Lower lobe of right lung (tissue), 2 donors: Measurements from ENCODE around the gene AAMP. TPM values are rescaled to one million over a fixed set of nuclear protein-coding genes. Genes with fewer than 3 reads are reported as not detected.

Experiments used
- ATAC-seq, 2 donors: fragments of 200-7000 bp; cut with Tn5 transposase; one replicate each; pipeline ENCODE4 v1.9.1; 2020 to 2022; ENCODE audit warnings: mild to moderate bottlenecking in 2 of 2, moderate library complexity in 2 of 2
- DNase-seq: peaks from one replicate; pipeline ENCODE4 v3.0.0-alpha.2; 2020
- H3K27ac ChIP-seq: fragments of 200-600 bp; one replicate; pipeline ENCODE4 v1.8.0; 2022
- H3K27me3 ChIP-seq: fragments of 200-600 bp; one replicate; pipeline ENCODE4 v1.8.0; 2022; ENCODE audit warnings: low read depth
- H3K36me3 ChIP-seq: fragments of 200-600 bp; one replicate; pipeline ENCODE4 v1.8.0; 2022; ENCODE audit warnings: mild to moderate bottlenecking
- H3K4me1 ChIP-seq: fragments of 200-600 bp; one replicate; pipeline ENCODE4 v1.8.0; 2022
- H3K4me3 ChIP-seq: fragments of 200-600 bp; one replicate; pipeline ENCODE4 v1.8.0; 2022; ENCODE audit warnings: mild to moderate bottlenecking
- H3K9me3 ChIP-seq: fragments of 200-600 bp; one replicate; pipeline ENCODE4 v1.8.0; 2022
- CTCF ChIP-seq: fragments of 200-600 bp; IDR thresholded peaks from one replicate; pipeline ENCODE4 v1.8.0; 2022; ENCODE audit warnings: antibody characterized with exemption, mild to moderate bottlenecking
- intact Hi-C: fragments of 100-400 bp; cut with DNase I; formaldehyde crosslinking; loops from one replicate; pipeline ENCODE4 v1.11.0; 2022
- total RNA-seq: library from RNA; stranded (reverse); fragmentation: NEBNext Ultra II Directional; extraction: Animal tissue kit (Norgen Biotek cat#: 25700); gene quantifications from one replicate; pipeline ENCODE4 v1.2.1, GENCODE V29; 2021
- donor health status: DM: no; HTN: yes; CAD: no; lungs with severe emphysema.

Gene AAMP
- total RNA-seq, 1 donor from 2014 or later = 58.8 TPM

GRCh38 chr2:218219934-218220333 lies 50.0 kb downstream of the AAMP start:
- no peaks in the 10 kb centered on the region for H3K27me3 ChIP-seq
- no peak for TF ChIP-seq CTCF
- peaks cover 72% of the 10 kb centered on the region for H3K4me1 ChIP-seq
- no peaks in the 10 kb centered on the region for H3K9me3 ChIP-seq
- DNase-seq (no peak), ATAC-seq (no peak)
- intact Hi-C loops = no loop called here
- peak overlapping the region; percentile 92 for H3K4me3 ChIP-seq
- H3K36me3 ChIP-seq = peaks cover 35% of the 10 kb centered on the region
- H3K27ac ChIP-seq = peak overlapping the region; percentile 95

DNA sequence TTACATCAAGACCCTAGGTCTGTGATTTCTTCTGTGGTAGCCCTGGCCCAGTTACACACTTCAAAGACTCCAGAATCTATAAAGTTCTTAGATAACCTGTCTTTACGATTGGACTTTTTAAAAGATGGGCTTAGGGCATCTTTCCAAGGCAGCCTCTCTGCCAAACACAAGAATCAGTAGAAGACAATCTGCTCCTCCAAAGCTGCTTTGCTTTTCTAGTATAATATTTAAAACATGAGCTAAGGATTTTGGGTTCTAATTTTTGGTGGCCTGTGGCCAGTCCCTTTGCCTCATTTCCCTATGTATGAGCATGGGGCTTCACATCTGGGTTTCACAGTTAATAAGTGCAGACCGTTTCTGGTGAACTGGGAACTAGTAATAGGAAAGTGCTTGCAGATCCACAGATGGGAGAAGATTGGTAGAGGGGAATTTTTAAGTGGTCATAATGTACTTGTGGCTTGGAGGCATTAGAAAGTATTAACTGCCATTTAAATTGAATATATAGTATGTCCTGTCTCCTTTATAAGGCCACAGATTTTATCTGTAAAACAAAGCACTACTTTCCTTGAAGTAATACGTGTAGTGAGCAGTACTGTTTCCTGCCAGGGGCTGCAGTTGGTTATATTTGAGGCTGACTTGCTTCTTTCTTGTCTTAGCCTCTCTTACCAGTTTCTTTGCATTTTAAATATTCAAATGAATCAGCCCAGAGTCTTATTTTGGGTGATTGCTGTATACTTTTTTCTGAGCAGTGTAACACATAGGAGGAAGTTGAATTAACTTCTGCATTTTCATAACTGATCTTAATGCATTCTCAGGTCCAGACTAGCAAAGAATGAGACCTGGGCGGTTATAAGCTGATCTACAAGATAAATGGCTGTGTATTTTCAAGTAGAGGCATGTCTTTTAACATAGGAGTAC lies 51.4 kb downstream of the AAMP start:
- no peak for ATAC-seq
- H3K4me1 ChIP-seq = peaks cover 59% of the 10 kb centered on the region

DNA sequence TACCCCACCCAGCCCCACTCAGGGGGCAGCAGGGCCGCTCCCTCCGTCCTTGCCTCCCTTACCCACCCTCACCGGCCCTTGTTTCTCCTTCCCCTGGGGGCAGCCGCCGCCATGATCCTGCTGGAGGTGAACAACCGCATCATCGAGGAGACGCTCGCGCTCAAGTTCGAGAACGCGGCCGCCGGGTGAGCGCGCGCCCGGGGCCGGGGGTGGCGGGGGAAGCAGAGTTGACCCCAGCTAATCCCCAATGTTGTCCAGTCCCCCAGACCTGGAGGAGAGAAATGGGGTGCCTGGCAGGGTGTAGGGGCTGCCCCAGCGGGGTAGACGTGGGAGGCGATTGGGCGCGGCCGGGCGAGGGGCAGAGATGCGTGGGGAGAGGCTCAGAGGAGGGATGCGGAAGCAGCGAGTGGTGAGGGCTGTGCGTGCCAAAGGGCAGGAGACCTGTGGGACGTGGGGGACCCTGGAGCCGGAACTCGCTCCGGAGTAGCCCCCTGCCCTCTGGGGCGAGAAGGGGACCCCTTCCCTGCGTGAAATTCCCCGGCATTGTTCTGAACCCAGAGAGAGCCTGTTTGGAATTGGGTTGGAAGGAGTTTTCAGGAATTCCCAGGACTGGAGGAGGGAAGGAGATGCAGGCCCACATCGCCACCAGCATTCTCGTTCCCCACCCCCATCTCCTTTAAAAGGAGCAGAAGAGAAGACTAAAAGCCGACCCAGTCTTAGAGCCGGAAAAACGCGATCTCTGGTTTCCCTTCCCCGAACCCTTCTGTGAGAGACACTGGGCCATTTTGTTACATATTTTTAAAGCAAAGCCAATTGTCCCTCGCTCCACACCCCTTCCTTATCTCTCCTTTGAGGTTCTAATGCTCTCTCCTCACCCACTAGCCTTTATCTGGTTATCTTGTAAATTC lies 52.3 kb downstream of the AAMP start:
- peak; percentile 87 to 88 for ATAC-seq
- intact Hi-C loops = no loop called here

More for the DNA sequence above, 51.4 kb downstream of the AAMP start:
- H3K36me3 ChIP-seq = peaks cover 21% of the 10 kb centered on the region
- peak overlapping the region; percentile 95 for H3K27ac ChIP-seq
- H3K9me3 ChIP-seq = no peaks in the 10 kb centered on the region
- intact Hi-C loops = no loop called here
- H3K27me3 ChIP-seq = no peaks in the 10 kb centered on the region
- TF ChIP-seq CTCF = no peak
- no peak for DNase-seq
- H3K4me3 ChIP-seq = peak overlapping the region; percentile 92

DNA sequence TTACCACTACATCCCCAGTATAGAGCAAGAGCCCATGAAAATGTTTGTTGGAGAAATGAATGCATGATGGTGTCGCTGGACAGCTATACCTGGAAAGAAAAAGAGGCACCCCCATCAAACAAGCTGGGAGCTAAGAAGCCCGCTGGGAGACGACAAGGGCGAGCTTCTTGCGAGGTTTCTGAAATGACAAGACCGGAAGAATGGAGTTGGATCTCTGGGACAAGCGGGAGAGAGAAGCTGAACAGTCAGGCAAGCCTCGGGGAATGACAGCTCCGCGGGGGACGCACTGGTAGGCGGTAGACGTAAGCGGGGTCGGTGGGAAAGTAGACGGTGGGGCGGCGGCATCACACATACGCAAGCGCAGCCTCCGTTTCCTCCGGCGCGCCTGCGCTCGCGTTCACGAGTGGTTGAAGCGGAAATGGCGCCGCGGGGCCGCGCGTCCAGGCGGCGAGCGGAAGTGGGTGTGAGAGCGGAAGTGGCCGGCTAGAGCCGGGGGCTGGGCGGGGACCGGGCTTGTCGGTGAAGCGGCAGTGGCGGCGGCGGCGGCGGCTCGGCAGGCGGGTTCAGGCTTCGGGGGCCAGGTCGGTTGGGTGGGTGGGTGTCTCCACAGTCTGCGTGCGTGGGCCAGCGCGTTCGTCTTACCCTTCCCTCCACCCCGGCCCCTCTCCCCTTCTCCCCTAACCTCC lies 53.1 kb downstream of the AAMP start, which contains the start of gene ARPC2:
Gene ARPC2 (plus strand): TSS at position 516 of the 686 bp plus-strand sequence. CDS start 282 bp downstream, outside the sequence.
- peak within 1 kb of the TSS; percentile 95 for H3K27ac ChIP-seq
- intact Hi-C loops = no loop called here
- no peak for TF ChIP-seq CTCF
- ATAC-seq = peak; percentile 97
- peak within 1 kb of the TSS; percentile 92 for H3K4me3 ChIP-seq
- H3K27me3 ChIP-seq = no peaks in the 10 kb centered on the region
- peaks cover 42% of the 10 kb centered on the region for H3K4me1 ChIP-seq
- no peaks in the 10 kb centered on the region for H3K9me3 ChIP-seq
- peak; percentile 97 for DNase-seq
- H3K36me3 ChIP-seq = peaks cover 9% of the 10 kb centered on the region

More for the DNA sequence above, 52.3 kb downstream of the AAMP start:
- H3K27me3 ChIP-seq = no peaks in the 10 kb centered on the region
- H3K4me1 ChIP-seq = peaks cover 50% of the 10 kb centered on the region
- H3K27ac ChIP-seq = peak overlapping the region; percentile 95
- peak overlapping the region; percentile 92 for H3K4me3 ChIP-seq
- TF ChIP-seq CTCF = no peak
- peak; percentile 88 for DNase-seq
- peaks cover 12% of the 10 kb centered on the region for H3K36me3 ChIP-seq
- no peaks in the 10 kb centered on the region for H3K9me3 ChIP-seq

DNA sequence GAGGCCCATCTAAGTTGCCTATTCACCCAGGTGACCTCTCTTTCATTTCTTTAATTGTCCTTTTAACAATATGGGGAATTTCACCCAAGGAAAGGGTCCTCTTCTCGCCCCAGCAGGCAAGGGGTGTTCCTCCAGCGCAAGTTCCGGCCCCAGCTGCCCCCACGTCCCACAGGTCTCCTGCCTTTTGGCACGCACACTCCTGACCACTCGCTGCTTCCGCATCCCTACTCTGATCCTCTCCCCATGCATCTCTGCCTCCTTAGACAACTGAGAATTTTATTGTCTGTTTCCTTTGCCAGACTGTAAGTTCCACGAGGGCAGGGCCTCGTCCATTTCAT lies 53.6 kb downstream of the AAMP start:
- intact Hi-C loops = no loop called here
- no peak for TF ChIP-seq CTCF
- ATAC-seq (no peak), DNase-seq (no peak)
- Histone ChIP-seq H3K36me3 (peaks cover 8% of the 10 kb centered on the region), H3K27me3 (no peaks in the 10 kb centered on the region), H3K4me1 (peaks cover 37% of the 10 kb centered on the region), H3K4me3 (peak overlapping the region; percentile 92), H3K27ac (peak overlapping the region; percentile 95), H3K9me3 (no peaks in the 10 kb centered on the region)
